Erythroblast (primary cell): ENCODE results near the gene STX8.

ENCODE experiments used
- DNase-seq, 2 experiments: peaks; one replicate each; lab custom pipeline; 2025; lab: John Stamatoyannopoulos, UW
- GATA1 ChIP-seq: IDR thresholded peaks from 2 replicates; pipeline ENCODE4 v1.6.1; 2011; ENCODE audit warnings: low read depth, mild to moderate bottlenecking, control low read depth, low read length, moderate library complexity
- POLR2A ChIP-seq: IDR thresholded peaks from 2 replicates; pipeline ENCODE4 v1.6.1; 2011; ENCODE audit warnings: mild to moderate bottlenecking, low read length

STX8 gene

DNA sequence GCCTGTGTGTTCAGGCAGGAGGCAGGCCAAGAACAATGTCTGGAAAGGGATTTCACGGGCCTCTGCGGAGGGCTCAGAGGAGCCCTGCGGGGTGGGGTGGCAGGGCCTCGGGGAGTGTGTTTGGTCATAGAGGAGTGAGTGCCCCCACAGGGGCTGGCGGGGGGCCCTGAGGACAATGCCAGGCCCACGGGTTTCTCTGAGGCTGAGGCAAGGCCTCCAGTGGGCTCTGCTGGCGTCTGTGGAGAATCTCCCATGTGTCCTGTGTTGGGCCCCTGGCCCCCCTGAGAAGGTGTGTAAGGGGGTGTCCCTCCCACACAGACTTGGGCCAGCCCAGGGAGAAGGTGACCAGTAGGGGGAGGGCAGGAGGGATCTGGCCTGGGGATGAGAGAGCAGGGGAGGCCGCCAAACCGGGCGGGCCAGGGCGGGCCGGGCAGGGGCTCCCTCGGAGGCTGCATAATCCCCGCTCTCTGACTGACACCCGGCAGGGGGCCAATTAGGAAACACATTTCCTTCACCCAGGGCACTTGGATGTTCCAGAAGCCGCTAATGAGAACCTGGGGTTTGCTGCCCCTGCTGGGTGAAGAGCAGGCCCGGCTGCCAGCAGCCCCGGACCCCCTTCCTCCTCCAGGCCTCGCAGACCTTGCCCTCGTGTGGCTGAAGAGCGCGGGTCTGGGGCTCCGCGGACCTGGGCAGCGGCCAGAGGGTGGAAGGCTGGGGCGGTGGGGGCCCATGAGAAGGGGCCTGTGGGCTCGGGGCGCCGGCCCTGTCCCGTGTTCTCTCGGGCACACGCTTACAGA, 350.1 kb downstream of the STX8 start:
- TF ChIP-seq POLR2A (no peak), GATA1 (no peak)
- DNase-seq: no peak

DNA sequence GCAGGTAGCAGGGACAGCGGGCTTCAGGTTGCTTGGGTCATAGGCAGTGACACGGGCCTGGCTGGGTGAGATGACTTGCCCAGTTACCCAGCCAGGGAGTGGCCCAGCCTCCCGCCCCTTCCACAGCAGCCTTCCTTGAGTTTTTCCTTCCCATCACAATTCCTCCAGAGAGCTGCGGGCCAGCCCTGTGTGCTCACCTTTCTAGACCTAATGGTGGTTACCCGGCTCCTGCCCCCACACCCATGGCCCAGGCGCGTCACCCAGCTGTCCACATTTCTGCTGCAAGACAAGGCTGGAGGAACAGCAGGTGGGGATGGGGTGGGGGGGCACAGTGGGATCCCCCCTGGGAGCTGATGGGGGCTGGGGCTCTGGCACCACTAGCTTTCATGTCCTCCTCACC, 351.1 kb downstream of the STX8 start:
- DNase-seq: no peak
- no peak for TF ChIP-seq POLR2A
- no peak for TF ChIP-seq GATA1

DNA sequence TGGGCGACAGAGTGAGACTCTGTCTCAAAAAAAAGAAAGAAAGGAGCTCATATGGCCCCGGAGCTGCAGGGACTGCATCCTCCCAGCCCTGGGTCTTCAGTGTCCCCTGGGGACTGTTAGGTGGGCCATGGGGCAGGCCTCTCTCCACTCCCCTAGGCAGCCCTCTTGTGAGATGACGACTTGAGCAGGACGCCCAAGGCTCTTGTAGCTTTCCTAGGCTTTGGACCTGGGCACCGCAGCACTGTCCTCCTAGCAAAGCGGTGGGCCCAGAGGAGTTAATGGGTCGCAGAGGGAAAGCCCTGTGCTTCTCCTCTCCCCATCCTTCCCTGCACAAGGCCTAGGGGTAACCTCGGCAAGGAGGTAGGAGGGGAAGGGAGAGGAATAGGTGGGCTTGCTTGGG, 352.1 kb downstream of the STX8 start:
- no peak for DNase-seq
- no peak for TF ChIP-seq GATA1
- no peak for TF ChIP-seq POLR2A

DNA sequence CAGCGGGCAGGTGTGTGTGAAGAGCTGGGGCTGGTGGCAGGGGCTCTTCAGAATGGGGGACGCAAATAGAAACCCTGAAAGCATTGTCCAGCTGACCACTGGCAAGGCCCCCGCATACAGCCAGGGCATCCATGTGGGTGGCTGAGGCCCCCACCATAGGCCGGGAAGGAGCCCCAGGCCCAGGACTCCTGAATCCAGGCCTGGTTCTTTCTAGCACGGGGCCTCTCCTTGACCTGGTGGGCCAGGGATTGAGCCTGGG, 353.8 kb downstream of the STX8 start:
- DNase-seq: no peak
- TF ChIP-seq POLR2A (no peak), GATA1 (no peak)

DNA sequence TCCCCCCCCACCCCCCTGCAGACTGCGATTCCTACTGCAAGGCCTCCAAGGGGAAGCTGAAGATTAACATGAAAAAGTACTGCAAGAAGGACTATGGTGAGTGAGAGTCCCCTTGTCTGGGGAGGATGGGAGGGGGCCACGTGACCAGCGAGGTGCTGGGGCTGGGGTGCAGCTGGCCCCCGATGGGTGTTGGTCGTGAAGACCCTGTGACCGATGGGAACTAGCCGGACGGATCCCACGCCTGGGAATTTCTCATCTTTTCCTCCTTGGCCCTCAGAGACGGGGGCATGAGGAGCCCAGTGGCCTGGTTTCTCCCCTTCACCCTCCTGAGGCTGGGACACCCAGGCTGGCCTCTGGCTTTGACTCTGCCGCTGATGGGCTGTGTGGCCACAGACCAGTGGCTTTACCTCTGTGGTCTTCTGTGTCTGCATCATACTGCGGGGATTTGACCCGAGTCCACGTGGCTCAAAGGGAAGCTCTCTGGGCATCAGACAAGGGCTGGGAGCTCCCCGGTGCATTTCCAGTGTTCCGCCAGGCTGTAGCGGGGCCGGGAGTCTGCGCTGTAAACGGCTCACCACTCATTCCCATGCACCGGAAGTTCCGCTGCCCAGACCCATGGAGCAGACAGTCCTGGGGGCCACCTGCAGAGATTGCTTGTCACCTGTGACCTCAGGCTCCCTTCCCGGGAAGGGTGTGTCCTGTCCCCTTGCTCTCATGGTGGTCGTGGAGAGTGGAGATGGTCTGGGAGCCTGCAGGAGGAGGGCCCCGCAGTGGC, 354.3 kb downstream of the STX8 start:
- TF ChIP-seq GATA1 (no peak), POLR2A (no peak)
- no peak for DNase-seq

DNA sequence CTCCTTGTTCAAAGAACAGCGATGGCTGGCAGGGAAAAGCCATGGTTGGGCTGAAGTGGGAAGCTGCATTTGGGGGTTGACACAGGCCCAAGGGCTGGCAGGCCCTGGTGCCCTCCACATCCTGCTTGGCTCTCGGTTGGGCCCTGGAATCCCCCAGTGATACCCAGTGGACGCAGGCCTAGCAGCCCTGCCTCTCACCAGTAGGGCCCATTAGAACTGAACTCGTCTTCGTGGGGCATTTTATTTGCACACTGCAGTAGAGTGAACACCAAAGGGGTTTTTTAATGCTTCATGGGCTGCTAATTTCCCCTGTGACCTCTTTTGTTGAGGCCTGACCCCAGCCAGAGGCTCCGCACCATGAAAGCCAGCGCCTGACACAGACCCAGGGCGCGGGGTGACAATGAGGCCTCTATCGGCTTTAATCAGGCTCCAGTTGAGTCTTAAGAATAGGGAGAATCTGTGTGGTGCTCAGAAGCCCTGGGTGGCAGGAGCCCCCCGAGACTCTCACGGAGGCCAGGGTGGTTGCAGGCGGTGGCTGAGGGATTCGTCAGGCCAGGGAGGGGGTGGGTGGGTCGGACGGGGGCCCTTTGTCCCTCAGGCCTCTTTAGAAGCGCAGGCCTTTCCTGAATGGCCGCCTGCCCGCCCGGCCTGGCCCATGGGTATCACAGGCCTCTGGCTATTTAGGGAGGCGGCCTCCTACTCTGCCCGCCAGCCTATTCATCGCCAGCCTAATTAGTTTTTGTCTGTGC, 355.0 kb downstream of the STX8 start:
- TF ChIP-seq GATA1: no peak
- TF ChIP-seq POLR2A: no peak
- no peak for DNase-seq

DNA sequence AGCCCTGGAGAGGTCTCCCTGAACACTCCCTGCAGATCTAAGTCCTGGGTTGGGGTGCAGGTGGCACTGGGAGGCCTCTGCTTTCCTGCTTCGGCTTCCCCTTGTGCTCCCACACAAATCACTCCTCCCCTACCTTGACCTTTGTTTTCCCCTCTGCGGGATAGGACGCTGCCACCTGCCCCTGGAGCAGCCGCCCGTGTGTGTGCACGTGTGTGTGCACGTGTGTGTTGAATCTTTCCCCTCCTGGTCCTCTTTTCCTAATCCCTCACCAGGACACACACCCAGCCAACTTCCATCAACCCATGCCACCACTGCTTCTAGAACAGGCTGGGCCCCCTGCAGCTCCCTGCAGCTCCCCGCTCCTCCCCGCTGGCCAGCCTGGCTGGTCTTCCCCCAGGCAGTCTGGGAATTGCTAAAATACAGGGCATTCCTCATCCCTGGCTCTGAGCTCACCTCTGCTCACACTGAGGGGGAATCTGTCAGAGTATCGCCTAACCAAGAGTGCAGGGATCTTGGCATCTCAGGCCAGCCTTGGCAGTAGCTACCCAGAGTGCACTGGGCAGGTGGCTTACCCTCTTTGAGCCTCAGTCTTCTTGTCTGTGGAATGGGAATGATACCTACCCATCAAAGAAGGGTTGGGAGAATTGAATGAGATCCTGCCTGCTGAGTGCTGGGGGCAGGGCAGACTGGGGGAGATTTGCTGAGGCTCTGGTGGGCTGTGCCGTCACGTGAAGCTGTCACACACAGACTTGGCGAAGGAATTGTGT, 355.8 kb downstream of the STX8 start:
- no peak for DNase-seq
- TF ChIP-seq POLR2A (no peak), GATA1 (no peak)

DNA sequence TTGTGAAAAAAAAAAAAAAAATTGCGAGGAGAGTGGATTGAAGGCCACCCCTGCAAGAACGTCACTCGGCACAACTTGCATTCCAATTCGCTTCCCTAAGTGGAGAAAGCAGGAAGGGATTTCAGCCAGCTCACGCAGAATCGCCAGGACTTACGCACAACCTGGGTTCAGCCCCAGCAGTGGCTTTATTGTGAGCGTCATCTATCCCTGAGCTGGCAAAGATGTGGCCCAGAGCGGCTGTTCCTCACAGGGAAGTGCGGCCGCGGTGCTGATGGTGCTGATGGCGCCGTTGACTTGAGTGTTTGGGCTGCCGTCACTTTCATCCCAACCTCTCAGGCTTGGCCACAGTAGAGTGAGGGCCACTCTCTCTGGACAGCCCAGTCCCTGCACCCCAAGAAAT, 356.7 kb downstream of the STX8 start:
- TF ChIP-seq GATA1 (no peak), POLR2A (no peak)
- no peak for DNase-seq

DNA sequence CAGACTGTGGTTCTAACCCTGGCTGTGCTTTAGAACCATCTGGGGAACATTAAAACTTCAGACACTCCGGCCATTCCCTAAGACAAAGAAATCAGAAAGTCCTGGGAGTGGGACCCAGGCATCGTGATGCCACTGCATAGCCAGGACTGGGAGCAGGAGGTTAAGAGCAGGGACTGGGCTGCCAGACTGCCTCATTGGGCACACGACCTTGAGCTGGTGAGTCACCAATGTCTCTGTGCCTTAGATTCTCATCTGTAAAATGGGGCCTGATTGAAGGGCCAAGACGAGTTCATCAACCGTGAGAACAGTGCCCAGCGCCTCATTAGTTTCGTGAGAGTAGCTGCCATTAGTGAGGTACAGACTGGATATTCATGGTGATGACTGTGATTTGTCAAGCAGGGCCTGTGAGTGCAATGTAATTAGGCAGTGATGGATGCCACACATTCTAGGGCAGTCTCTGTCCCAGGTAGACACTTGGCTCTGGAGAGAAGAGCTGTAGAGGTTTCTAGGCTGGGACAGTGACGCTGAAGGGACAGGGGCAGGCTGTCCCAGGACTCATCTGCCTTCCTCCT, 357.5 kb downstream of the STX8 start:
- DNase-seq: no peak
- TF ChIP-seq GATA1: no peak
- TF ChIP-seq POLR2A: no peak

DNA sequence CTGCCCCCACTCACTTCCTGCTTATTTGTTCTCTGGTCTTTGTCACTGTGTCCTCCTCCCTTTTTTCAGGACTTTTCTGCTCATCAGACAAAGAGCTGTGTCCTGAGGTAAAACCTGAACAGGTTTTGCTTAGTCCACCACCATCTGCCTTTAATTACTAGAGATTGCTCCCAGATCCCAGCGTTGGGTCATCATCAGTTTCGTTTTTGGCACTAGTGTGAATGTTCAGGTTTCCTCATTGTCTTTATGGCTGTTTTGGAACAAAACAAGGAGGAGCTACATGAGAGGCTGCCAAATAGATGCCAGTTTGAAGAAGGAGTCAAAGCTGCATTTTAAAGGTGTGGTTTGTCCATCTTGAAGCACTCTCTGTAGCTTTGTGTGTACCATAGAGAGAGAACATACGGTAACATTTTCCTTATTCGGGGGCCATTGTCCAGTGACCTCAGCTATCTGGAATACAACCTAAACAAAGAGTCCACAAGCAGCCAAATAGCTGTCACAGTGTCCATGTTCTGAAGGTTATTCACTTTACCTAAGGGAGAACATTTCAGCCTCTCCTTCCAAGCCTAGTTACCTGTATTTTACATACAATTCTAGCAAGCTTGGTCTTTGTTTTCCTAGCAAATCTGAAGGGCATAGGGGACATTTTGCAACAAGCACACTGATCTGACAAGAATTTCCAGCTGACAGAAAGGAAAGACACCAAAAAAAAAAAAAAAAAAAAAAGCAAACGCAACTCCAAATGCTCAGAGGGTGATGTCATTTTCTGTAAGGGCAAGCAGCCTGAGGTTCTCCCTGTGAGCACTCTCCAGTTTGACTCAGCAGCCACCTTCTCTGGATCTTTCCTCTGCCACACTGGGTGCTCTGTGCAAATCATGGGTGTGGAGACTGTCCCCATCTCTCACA, 358.2 kb downstream of the STX8 start:
- DNase-seq: no peak
- TF ChIP-seq POLR2A: no peak
- no peak for TF ChIP-seq GATA1

DNA sequence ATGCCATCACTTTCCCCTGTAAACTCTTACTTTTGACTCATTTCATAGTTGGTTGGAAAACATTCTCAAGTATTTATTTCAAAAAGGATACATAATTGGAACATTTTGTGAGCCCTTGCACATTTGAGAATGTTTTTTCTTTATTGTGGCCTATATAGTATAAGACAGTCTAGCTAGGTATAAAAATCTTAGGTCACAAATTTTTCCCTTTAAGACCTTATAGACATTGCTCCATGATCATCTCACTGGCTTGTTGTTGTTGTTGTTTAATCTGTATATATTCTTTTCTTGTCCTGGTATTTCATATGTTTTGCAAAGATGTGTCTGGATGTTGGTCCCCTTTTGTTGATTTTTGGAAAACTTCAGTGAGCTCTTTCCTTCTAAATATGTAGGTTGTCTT, 360.2 kb downstream of the STX8 start:
- TF ChIP-seq GATA1 (no peak), POLR2A (no peak)
- DNase-seq: no peak

DNA sequence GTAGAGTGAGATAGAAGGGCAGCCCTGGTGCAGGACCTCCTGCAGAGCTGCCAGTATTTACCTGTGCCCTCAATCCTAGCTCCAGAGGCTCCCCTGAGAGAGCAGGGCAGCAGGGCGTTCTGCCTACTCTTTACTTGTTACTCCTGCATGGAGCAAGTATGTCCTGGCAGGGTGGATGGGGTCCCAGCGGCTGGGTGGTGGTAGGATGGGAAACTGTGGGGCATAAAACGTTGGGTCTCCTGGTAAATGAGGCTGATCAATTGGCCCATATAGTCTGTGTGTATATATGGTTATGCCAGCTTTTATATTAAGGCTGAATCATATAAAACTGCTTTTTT, 362.3 kb downstream of the STX8 start:
- TF ChIP-seq GATA1: no peak
- TF ChIP-seq POLR2A: no peak
- no peak for DNase-seq

DNA sequence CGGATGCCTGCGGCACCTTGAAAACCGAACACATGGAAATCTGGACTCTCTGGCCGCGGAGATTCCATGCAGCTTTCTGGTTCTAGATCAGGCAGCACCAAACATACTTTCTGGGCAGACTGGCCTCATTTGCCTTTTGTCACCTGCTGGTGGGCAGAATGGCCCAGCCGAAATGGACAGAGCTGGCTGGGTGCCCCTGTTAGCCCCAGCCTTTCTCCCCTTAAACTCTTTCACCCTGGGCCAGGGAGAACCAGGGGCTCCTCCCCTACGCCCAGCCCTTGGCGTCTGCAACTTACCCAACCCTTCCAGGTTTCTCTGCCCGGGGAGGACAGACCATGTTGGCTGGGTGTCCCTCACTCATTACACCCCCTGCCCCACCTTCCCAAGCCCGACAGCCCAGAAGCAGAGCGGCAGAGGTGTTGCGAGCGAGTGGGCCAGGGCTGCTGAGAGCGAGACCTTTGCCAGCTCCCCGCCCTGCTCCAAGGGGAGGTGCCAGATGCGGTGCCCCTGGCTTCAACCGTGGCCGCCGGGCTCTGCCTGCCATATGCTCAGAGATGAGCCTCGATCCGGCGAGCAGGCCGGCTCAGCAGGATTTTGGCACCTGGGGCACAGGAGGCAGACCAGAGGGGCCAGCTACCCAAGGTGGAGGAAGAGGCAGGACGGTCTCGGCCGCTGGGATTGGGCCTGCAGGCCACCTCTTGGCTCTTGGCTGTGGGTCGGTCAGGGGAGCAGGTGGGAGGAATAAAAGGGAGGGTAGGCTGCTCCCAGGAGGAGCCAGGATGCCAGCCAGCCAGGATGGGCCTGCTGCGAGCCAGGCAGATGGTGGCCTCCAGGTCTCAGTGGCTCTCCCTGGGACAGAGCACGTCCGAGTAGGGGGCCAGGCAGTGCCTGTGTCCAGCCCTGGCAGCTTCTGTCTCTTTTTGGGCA, 363.0 kb downstream of the STX8 start:
- DNase-seq: no peak
- TF ChIP-seq POLR2A (no peak), GATA1 (no peak)
